ENCODE results near the gene MORN2. TPM values are rescaled to one million over a fixed set of nuclear protein-coding genes. Genes with fewer than 3 reads are reported as not detected.

MORN2 gene
- total and polyA plus RNA-seq, 7 donors: 8.2 to 35.3 (median 18.9) TPM

DNA sequence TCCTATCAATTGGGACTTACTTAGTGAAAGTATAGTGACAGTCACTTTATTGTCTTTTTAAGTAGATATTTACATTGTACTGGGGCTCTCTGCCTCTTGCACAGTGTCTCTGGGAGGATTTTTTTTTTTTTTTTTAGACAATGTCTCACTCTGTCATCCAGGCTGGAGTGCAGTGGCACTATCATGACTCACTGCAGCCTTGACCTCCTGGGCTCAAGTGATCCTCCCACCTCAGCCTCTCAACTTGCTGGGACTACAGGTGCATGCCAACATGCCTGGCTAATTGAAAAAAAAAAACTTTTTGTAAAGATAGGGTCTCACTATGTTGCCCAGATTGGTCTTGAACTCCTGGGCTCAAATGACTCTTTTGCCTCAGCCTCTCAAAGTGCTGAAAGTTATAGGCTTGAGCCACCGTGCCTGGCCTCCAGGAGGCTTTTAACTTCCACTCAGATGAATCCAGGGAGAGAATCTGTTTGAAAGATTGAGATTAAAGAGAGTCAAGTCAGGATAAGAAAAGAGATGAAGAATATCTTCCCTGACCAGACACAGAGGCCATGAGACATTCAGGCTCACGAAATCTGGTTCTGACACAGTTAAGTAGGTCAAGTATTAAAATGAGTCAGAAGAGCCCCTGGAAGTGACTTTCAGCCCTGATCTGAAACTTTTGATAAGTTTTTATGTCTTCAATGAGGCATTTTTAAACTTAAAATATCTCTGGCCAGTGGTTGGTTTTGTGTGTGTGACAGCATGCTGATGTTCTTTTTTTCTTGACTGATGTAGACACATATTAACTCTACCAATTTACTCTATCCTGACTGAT is 32.2 kb downstream of the MORN2 start:
- 82 to 94% (median 88%) methylated on average over 2 of the region's 2 CpGs for WGBS, 3 donors
- H3K4me3 ChIP-seq: no peak overlapping the region
- H3K27ac ChIP-seq: no peak overlapping the region
- DNase-seq (no peak), ATAC-seq (no peak)
- intact Hi-C loops (cut with DNase I): no loop called here
- no peaks in the 10 kb centered on the region for H3K27me3 ChIP-seq (ENCODE audit: insufficient read depth in 3 of 3, low read length in 2 of 3)
- no peaks in the 10 kb centered on the region for H3K36me3 ChIP-seq (ENCODE audit: insufficient read depth in 1 of 2, low read depth in 1 of 2)
- peaks cover 20% of the 10 kb centered on the region for H3K4me1 ChIP-seq
- H3K9me3 ChIP-seq: no peaks in the 10 kb centered on the region
- TF ChIP-seq, protein P1, sequence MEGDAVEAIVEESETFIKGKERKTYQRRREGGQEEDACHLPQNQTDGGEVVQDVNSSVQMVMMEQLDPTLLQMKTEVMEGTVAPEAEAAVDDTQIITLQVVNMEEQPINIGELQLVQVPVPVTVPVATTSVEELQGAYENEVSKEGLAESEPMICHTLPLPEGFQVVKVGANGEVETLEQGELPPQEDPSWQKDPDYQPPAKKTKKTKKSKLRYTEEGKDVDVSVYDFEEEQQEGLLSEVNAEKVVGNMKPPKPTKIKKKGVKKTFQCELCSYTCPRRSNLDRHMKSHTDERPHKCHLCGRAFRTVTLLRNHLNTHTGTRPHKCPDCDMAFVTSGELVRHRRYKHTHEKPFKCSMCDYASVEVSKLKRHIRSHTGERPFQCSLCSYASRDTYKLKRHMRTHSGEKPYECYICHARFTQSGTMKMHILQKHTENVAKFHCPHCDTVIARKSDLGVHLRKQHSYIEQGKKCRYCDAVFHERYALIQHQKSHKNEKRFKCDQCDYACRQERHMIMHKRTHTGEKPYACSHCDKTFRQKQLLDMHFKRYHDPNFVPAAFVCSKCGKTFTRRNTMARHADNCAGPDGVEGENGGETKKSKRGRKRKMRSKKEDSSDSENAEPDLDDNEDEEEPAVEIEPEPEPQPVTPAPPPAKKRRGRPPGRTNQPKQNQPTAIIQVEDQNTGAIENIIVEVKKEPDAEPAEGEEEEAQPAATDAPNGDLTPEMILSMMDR (IDR thresholded peaks at IDR 0.05): no peak

DNA sequence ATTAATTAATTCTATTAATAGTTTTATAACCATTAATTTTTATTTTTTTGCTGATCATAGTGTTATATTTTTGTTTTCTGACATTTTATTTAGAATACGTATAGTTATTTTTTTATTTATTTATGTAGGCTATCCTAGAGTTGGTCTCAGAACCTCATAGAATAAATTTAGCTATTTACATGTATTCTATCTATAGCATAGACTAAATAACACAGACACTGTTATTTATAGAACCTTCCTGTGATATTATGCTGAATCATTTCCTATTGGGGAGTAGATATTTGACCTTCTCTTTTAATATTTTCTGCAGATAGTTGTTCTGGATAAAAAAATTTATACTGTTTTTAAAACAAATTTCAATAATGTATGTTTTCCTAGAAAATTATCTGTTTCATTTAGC is 34.1 kb downstream of the MORN2 start:
- TF ChIP-seq, protein P1 (IDR thresholded peaks at IDR 0.05): no peak
- DNase-seq (no peak), ATAC-seq (peak in 3 of 4 donors; percentile 65 to 74 (median 69))
- Histone ChIP-seq H3K4me3 (no peak overlapping the region), H3K36me3 (ENCODE audit: insufficient read depth in 1 of 2, low read depth in 1 of 2) (no peaks in the 10 kb centered on the region), H3K27me3 (ENCODE audit: insufficient read depth in 3 of 3, low read length in 2 of 3) (no peaks in the 10 kb centered on the region), H3K27ac (no peak overlapping the region), H3K4me1 (peaks cover 20% of the 10 kb centered on the region), H3K9me3 (no peaks in the 10 kb centered on the region)
- WGBS, 3 donors: 41 to 81% (median 51%) methylated on average over 1 of the region's 1 CpG
- intact Hi-C loops (cut with DNase I): no loop called here

DNA sequence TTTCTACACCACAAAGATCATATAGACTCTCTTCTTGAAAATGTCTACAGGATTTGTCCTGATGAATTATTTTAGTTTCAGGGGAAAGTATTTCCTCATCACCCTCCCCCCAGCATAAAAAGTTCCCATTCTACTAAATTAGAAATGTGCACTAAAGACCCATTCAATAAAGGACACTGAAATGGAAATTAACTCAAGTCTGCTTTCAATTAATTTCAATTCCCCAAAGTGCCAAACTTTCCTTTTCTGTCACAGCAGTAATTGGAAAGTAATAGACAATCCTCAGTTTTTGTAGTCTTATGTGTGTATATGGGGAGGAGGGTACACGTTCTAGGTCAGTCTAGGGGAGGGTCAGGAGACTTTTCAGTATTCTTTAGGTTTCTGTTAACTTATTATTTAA is 35.4 kb downstream of the MORN2 start:
- no peaks in the 10 kb centered on the region for H3K27me3 ChIP-seq (ENCODE audit: insufficient read depth in 3 of 3, low read length in 2 of 3)
- DNase-seq (no peak), ATAC-seq (no peak)
- H3K9me3 ChIP-seq: no peaks in the 10 kb centered on the region
- WGBS, 3 donors: 84 to 93% (median 91%) methylated on average over 1 of the region's 1 CpG
- H3K36me3 ChIP-seq (ENCODE audit: insufficient read depth in 1 of 2, low read depth in 1 of 2): no peaks in the 10 kb centered on the region
- H3K4me3 ChIP-seq: no peak overlapping the region
- H3K4me1 ChIP-seq: peaks cover 20% of the 10 kb centered on the region
- no peak overlapping the region for H3K27ac ChIP-seq
- intact Hi-C loops (cut with DNase I): no loop called here
- TF ChIP-seq, protein P1 (IDR thresholded peaks at IDR 0.05): no peak

DNA sequence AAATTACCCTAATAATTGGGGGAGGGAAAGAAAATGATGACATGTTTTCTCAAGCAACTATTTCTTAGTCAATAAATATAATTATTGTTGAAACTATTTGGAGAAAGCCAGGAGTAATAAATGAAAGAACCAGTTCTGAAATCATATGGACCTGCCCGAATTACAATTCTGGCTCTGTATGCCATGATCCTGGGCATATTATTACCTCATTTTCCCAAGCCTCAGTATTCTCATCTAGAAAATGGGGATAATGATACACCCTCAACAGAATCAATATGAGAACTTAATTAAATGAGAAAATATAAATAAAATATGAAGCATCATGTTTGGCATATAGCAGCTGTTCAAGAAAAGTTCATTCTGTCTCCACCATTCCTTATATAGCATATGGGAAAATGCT is 36.8 kb downstream of the MORN2 start:
- no peak for ATAC-seq
- intact Hi-C loops (cut with DNase I): no loop called here

More for the DNA sequence above, 36.8 kb downstream of the MORN2 start:
- TF ChIP-seq, protein P1 (IDR thresholded peaks at IDR 0.05): no peak
- WGBS, 3 donors: 55 to 96% (median 65%) methylated on average over 1 of the region's 1 CpG
- Histone ChIP-seq H3K9me3 (no peaks in the 10 kb centered on the region), H3K4me3 (no peak overlapping the region), H3K36me3 (ENCODE audit: insufficient read depth in 1 of 2, low read depth in 1 of 2) (no peaks in the 10 kb centered on the region), H3K27me3 (ENCODE audit: insufficient read depth in 3 of 3, low read length in 2 of 3) (no peaks in the 10 kb centered on the region), H3K27ac (no peak overlapping the region), H3K4me1 (peaks cover 20% of the 10 kb centered on the region)
- DNase-seq: no peak
